HG03139 (cell line): Measurements from ENCODE around the gene PTPRN.
"Not testable (repeated sequence)": the region's sequence is repeated elsewhere in the genome, so short reads cannot be mapped to it uniquely, and the experiment has no call there.

ENCODE experiments used
- ATAC-seq: cut with Tn5 transposase; IDR thresholded peaks from one replicate; pipeline ENCODE4 v1.9.1; 2021; ENCODE audit not compliant: unreplicated experiment

Gene PTPRN

DNA sequence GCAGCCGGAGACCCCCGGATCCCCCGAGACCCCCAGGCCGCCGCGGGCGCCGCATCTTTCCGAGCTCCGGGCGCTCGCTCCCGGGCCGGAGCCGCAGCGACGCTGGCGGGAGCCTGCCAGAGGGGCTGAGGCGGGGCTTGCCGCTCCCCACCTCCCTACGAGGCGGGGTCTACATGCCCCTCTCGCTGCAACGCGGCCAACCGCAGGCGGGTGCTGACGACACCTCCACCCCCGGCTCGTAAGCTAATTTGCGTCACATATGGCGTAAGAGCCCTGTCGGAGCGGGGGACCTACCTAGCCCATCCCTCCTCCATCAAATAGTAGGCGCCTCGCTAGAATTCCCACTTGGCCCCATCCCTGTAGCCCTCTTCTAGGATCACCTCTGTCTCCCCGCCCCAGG, at the start of gene PTPRN:
Gene PTPRN (minus strand): TSS at position 124 of the 400 bp plus-strand sequence. CDS start 69 bp downstream, at position 55.
- ATAC-seq, result no peak

DNA sequence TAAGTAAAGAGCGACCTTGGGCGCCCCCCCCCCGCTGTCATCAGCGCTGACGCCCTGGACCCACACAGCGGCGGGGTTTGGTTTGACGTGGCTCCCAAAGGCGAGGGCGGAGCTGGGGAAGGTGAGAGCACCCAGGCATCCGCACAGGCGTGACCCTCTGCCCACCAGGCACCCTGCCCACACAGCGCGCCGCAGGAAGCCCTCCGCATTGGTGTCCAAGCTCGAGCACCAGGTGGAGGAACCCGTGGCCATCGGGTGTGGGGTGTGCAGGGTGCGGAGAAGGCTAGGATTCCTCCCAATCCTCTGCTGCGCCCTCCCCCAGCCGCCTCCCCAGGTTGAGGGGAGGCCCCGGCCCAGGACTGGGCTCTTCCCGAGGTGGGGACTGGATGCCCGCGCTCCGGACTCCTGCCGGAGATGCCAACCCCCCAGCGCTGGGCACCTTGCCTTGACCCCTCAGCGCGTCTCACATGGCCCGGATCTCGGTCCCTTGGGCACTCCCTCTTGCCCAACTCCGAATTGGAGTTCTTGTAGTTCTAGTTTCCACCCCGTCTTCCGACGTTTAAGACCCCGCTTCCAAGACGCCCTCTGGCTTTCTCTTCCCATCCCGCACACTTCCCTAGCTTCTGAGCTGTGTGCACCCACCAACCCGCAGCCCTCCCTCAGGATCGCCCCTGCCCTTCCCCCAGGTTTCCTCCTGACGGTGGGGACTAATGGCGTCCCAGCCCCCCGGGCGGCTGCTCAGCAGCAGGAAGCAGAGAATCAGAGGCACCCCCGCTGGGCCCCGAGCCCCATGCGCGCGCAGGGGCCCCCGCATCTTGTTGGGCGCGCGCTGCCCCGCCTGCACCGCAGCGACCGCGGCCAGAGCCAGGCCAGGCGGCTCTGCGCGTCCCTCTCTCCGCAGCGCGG, 49.2 kb upstream of the PTPRN start:
- no peak for ATAC-seq

DNA sequence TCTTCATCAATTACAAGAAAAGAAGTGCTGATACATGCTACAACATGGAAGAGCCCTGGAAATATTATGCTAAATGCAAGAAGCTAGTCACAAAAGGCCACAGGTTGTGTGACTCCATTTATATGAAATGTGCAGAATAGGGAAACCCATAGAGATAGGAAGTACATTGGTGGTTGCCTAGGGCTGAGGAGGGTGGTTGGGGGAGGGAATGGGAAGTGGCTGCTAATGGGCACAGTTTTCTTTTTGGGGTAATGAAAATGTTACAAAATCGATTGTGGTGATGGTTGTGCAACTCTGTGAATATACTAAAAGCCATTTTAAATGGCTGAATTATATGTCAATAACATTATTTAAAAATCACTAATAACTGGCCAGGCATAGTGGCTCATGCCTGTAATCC, 47.6 kb upstream of the PTPRN start:
- no peak for ATAC-seq

DNA sequence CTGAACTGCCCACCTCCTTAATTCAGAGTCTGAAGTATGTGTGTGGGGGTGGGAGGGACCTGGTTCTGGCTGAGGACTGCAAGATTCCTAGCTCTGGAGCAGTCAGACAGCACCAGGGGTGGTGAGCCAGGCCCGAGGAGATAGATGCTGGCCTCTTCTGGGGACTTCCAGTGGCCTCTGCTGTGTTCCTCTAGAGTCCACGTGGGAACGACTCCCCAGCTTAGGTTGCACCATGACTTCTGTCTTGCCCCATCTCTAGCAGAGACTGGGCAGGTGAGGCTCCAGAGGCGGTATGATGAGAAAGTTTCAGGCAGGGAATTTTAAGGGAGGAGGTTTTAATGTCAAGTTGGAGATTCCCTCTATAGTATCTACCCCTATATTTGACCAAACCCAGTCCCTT, 45.4 kb upstream of the PTPRN start:
- ATAC-seq, result no peak

DNA sequence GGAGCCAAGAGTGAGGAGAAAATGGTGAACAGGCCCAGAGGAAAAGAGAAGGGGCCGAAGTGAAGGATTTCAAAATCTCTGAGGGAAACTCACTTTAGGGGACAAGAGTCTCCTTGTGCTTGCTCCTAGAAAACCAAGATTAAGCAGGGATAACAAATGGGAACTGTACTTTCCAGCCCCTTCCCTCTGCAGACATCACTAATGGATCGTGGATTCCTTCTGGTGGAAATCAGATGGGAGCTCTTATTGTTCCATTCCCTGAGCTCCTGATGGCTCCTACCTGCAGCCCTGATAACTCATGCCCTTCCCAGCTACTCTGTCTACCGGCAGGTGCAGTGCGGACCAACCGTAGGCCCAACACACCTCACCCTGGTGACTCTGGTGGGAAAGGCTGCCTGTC, 43.9 kb upstream of the PTPRN start:
- ATAC-seq, result no peak

DNA sequence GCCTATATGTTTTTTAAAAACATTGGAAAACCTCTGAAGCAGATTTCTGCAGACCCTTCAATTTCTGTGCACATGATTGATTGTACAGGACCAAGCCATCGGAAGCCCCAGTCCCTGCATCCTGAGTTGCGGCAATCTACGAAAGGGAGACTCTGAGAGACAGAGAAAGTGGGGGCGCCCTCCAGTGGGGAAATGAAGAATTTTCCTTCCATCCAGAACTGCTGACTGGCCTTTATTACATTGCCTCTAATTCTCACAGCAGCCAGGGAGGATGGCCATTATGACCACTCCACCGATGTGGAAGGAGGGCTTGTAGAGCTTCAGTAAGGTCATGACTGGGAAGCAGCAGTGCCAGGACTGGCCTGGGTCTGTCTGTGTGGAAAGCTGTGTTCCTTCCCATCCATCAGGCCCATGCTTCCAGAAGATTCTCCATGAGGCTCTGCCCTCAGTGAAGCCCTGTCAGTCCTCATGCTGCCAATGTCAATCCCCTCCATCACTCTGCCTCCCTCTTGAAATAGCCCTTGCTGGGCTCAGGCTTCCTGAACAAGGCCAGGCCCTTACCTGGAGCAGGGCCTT, 43.3 kb upstream of the PTPRN start:
- ATAC-seq, result no peak

DNA sequence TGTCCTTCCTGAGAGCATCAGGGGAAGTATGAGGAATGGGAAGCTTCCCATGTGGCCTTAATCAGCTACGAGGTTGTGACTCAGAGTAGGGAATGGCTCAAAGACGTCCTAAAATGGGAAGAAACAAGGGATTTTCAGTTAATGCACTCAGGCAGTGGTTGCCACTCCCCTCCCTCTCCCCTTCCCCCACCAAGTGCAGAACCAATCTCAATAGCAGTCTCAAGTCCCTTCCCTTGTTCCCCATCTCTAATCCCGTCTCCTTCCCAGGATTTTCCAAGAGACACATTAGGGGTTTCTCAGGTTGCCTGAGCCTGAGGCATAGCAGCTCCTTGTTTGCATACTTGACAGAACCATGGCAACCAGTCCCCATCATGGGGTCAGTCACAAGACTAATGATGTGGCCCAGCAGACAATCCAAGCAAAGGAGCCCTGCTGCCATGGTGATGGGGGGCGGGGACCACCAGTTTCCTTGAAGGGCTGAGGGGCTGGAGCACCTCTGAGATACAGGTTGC, 41.6 kb upstream of the PTPRN start:
- no peak for ATAC-seq

DNA sequence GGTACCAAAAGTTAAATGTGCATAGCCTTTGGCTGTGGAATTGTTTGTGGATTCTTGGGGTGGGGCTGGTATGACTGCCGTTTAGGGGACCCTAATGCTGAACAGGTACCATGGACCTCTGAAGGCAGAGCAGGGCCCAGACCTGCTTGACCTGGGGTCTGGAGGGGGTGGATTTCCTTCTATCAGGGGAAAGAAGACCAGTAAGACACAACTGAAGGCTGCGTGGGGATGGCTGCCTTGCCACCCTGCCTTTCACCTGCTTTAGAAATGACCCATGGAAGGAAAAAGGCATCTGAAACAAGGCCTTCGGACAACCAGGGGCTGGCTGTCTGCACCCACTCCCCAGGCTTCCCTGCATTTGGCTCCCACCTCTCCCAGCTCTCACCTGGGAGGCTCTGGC, 41.0 kb upstream of the PTPRN start:
- no peak for ATAC-seq

DNA sequence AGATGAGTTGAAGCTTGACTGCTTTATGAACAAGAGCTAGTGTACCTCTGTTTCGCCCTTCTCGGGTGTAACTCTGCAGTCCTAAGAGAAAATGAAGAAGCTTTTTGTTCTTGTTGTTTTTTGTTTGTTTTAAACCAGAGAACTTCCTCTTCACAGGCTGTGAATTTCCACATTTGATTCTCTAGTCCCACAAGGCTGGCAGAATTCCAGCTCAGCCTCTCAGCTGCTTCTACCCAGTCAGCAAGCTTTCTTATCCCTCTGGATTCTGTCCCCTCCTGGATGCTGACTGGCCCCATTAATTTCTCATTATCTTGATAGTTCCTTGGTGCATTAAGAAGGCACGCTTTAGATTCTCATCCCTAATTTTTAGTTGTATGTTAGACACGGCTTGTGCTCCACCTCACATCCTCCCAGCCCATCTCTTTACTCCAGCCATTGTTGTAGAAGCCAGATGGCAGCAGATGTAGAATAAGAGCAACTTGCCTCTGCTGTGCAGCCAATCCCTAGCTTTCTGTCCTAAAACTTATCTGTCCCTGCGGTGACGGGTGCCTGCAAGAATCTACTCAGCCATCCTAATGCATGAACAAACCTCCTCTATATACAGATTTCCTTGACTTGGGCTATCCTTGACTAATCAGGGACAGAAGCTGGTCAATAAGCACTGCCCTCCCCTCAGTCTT, 35.7 kb upstream of the PTPRN start:
- no peak for ATAC-seq

DNA sequence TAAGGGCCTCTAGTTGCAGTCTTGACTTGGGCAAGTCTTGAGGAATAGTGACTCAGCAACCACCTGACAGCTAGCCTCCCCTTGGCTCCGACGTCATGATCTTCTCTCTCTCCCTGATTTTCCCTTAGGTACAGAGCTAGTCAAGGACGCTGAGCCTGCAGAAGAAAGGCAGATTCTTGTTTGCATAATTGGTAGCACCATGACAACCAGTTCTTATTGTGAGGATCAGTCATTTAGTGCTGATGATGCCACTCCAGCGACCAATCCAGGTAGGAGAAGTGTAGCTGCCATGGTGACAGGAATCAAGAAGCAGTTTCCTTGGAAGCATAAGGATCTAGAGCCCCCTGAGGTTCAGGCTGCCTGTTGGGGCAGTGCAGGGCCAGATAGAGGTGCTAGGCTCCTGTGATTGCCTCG, 26.2 kb upstream of the PTPRN start:
- ATAC-seq, result no peak

DNA sequence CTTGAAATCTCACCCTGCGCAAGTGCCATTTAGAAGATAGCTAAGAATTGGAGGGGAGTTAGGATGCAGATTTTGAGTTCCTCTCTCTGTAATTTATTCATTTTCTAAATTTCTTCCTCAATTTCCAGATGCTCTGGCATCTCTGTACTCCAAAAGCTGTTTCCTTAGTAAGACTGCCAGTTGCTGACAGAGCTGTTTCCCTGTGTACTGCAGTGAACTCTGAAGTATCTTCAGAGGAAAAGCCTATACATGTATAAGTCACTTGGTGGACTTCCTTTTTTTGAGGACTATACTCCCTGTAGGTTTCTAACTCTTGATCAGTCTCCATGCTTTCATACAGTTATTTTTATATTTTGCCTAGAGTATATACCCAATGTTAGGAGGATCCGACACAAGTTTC, 24.9 kb upstream of the PTPRN start:
- no peak for ATAC-seq

DNA sequence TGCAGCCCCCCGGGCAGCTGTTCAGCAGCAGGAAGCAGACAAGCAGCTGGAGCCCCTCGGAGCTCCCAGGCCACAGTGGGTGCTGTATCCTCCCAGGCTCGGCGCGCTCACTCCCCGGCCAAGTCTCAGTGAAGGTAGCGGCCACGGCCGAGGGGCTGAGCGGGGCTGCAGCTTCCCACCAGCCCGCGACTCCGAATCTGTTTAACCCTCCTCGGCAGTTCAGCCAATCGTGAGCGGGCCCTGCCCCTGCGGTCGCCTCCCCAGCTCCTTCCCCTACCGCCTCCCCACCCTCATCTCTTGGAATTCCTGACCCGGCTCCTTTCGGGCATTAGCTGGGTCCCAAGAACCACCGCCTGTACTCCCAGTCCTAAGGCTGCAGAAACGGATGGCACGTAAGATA, 23.3 kb upstream of the PTPRN start, which contains the start of gene RESP18:
Gene RESP18 (minus strand): TSS at position 203 of the 400 bp plus-strand sequence.
- ATAC-seq, result no peak

DNA sequence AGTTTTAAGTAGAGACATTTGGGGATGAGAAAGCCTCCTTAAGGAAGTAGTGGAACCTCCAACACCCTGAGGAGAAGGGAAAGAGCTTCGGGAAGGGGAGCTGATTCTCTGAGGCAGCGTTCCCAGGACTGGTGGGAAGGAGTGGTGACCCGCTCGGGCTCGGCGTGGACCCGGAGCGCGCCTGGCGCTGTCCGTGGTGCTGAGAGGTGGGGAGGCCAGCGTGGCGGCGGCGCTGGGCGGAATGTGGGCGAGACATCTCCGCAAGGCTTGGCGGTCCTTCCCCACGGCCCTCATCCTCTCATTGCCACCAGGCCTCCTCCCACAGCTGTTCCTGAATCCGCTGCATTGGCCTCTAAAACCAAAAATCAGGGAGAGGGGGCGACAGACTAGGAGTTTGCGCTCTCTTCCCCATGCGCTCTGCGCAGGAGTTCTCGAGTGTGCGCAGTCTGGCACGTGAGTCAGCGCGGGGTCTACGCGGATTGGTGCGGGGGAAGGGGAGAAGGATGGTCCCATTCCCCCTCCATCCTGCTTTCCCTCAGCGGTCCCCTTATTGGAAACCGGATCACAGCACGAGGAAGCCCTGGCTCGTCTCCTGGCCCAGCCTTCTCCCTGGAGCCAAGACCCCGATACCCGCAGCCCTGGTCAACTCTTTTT, 22.5 kb upstream of the PTPRN start:
- no peak for ATAC-seq

DNA sequence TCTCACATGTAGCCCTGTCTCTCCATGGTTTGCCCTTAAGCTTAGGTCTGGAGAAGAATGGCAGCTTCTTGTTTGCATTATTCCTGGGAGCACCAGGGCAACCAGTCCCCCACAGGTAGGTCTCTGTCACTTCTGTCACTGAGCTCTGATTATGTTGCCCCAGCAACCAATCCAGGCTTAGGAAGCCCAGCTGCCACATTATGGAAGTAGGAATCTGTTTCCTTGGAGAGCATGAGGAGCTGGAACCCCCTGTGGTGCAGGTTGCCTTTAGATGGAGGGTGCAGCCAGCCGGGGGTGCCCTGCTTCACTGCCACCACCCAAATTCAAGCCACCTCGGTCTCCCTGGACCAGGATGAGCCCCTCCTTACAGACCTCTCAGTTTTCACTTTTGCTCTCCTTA, 18.5 kb upstream of the PTPRN start:
- no peak for ATAC-seq

DNA sequence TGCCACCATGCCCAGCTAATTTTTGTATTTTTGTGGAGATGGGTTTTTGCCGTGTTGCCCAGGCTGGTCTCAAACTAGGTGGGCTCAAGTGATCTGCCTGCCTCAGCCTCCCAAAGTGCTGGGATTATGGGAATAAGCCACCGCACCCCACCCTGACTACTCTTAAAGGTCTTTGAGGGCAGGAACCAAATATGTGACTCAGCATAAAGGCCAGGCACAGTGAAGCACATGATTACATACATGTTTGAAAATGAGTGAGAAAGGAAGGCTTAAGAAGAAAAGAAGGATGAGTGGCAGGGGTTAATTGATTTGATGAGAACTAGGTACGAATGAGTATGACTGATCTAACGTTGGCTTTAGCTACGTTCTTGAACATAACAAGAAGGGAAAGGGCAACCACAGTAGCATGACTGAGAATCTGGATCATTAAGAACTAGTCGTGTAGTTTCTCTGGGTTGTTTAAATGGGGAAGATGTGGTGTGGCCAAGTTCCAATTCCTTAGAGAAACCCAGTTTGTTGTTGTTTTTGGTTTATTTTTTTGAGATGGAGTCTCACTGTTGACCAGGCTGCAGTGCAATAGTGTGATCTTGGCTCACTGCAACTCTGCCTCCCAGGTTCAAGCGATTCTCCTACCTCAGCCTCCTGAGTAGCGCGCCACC, 16.6 kb upstream of the PTPRN start:
- no peak for ATAC-seq

DNA sequence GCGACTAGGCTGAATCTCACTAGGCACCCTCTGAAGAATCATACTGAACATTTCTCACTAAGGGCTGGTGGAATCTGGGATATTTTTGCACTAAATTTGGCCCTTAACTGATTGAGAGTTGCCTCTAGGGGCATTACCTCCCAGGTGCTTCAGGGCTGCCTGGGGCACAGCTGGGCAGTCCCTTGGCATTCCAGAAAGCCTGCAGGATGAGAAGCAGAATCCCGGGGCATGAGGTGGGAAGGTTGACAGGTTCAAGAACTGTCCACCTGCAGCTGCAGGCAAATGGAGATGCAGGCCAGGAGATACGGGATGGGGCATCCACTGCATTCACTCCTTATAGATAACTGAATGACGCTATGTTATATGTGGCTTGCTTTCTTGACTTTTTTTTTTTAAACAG, 15.9 kb upstream of the PTPRN start:
- ATAC-seq, result no peak

DNA sequence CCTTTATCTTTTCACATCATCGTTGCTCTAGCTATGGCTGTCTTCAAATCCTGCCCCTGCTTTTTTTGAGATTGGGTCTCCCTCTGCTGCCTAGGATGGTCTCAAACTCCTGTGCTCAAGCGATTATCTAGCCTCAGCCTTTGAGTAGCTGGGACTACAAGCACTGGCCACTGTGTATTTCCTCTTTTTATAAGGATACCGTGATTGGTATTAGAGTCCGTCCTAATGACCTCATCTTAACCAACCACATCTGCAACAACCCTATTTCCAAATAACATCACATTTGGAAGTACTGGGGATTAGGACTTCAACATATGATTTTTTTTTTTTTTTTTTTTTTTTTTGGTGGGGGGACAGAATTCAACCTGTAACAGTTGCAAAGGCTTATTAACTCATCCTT, 14.2 kb upstream of the PTPRN start:
- ATAC-seq, result no peak

DNA sequence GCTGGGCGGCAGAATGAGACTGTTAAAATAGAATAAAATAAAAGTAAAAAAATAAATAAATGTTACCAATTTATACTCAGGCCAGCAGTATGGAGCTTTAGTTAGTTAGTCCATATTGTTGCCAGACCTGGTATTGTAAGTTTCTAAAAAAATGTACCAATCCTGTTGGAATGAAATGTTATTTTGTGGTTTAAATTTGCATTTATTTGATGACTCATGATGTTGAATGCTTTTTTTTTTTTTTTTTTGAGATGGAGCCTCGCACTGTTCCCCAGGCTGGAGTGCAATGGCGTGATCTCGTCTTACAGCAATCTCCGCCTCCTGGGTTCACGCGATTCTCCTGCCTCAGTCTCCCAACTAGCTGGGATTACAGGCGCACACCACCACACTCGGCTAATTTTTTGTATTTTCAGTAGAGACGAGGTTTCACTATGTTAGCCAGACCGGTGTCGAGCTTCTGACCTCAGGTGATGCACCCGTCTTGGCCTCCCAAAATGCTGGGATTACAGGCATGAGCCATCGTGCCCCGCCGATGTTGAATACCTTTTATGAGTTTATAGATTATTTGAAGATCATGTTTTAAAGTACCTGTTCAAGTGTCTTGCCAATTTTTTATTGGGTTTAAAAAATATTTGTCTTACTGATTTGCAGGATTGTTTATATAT, 5.7 kb upstream of the PTPRN start:
- ATAC-seq, result no peak

DNA sequence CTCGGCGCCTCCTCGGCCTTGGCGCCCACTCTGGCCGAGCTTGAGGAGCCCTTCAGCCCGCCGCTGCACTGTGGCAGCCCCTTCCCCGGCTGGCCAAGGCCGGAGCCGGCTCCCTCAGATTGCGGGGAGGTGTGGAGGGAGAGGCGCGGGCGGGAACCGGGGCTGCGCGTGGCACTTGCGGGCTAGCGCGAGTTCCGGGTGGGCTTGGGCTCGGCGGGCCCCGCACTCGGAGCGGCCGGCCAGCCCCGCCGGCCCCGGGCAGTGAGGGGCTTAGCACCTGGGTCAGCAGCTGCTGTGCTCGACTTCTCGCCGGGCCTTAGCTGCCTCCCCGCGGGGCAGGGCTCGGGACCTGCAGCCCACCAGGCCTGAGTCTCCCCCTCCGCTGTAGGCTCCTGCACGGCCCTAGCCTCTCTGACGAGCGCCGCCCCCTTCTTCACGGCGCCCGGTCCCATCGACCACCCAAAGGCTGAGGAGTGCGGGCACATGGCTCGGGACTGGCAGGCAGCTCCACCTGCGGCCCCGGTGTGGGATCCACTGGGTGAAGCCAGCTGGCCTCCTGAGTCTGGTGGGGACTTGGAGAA, 3.6 kb upstream of the PTPRN start:
- ATAC-seq, result not testable (repeated sequence)
